Measurements from ENCODE around the gene NTSR2.

Gene NTSR2

DNA sequence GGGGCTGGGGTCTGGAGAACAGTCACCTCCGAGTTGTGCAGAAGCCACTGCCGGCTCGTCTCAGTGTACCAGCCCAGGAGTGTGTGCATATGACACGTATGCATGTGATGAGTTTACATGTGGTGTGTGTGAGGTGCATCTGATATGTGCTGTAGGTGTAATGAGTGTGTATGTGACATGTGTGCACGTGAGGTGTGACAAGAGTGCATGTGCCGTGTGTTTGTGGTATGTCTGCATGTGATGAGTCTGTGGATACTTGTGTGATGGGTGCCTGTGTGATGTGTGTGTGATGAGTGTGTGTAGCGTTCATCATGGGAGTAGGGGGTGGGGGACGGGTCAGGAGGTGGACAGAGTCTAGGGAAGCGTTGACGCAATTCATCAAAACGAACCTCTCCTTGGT, 12.8 kb downstream of the NTSR2 start:
- DNase-seq: no peak

- DNase-seq: no peak
These were observed 13.3 kb downstream of the NTSR2 start for GRCh38 chr2:11656671-11657101.

DNA sequence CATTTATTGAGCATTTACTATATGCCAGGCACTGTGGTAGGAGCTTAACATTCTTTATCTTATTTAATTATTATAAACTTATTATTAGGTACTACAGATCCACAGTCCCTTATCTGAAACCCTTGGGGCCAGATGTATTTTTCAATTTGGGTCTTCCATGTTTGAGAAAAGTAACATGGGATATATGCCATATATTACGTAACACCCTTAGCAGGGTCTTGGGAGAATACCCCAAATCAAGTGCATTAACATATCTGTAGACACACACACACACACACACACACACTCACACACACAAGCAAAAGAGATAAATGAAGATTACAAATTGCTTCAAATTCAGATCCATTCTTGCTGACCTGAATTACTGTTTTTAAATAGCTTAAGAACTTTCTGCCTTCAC, 13.7 kb downstream of the NTSR2 start:
- no peak for DNase-seq

DNA sequence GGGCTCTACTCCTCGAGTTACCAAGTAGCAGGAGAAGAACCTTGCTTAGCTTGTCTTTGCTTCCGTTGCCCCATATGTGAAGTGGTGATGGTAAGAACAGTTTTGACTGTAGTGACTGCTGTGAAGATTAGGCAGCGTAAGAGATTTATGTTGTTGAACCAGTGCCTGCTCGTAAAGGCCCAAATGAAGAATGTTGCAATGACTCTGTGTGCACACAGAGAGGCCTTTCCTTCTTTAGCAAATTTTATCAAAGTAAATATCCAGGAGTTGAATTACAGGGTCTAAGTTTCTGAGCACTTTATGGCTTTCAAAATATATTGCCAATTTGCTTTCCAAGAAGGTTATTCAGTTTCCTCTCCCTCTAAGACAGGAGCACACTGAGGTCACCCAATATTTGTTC, 14.5 kb downstream of the NTSR2 start:
- no peak for DNase-seq

- DNase-seq: no peak
These were observed 17.4 kb downstream of the NTSR2 start for GRCh38 chr2:11652553-11652952.

- no peak for DNase-seq
These were observed 18.0 kb downstream of the NTSR2 start for GRCh38 chr2:11651856-11652548.

DNA sequence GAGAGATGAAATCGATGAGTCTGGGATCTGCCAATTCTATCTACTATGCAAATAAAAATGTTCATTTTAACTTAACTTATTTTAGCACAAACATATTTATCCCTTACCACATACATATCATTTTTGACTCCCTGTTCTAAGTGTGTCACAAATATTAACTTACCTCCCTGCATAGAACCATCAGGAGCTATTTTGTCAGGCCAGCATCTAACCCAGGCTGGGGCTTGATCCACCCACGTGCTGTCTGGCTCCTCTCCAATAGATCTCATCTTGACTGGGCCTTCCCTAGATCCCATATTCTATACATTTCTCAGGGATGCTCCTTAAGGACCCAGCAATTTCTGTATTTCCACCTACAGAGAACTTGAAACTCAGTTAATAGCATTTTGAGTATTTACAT, 20.9 kb downstream of the NTSR2 start:
- DNase-seq: no peak

- no peak for DNase-seq
These were observed 22.0 kb downstream of the NTSR2 start for GRCh38 chr2:11647834-11648600.

- DNase-seq: no peak
These were observed 23.5 kb downstream of the NTSR2 start for GRCh38 chr2:11646530-11646929.

- no peak for DNase-seq
These were observed 25.7 kb downstream of the NTSR2 start for GRCh38 chr2:11644293-11644692.

GRCh38 chr2:11642972-11643371, 27.0 kb downstream of the NTSR2 start:
- DNase-seq: no peak

- DNase-seq: no peak
These were observed 29.9 kb downstream of the NTSR2 start for GRCh38 chr2:11640132-11640531.

- DNase-seq: no peak
These were observed 30.5 kb downstream of the NTSR2 start for GRCh38 chr2:11639503-11639902.

GRCh38 chr2:11637546-11637945, 32.4 kb downstream of the NTSR2 start:
- no peak for DNase-seq

GRCh38 chr2:11636593-11637295, 33.3 kb downstream of the NTSR2 start:
- no peak for DNase-seq

DNA sequence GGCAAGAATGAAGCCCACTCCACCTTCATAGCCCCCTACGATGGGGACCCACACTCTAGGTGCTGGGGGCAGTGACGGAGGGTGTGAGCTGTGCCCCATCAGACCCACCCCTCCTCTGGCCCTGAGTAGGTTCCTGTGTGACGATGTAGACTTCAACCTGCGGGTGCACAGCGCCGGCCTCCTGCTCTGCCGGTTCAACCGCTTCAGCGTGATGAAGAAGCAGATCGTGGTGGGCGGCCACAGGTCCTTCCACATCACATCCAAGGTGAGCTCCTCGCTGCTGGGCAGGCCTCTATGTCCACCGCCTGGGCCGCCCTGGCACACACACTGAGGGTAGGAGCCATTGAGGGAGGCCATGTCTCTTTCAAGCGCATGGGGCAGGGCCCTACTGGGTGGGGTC, 34.9 kb downstream of the NTSR2 start:
- no peak for DNase-seq

DNA sequence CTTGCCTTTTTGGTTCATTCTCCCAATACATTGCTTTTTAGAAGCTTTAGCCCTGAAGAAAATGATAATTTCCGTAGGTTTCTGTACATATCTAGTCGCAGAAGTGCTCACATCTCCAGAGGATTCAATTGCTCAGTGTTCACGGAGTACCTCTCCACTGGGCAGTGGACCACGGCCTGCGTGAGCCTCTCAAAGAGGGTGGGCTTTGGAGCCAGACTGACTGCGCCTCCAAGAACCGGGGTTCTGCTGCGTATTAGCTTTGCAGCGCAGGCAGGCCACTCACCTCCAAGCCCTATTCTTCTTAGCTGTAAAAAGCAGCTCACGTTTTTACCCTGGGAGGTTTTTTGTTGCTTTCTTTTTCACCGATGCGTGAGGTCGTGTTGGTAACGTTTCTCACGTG, 35.4 kb downstream of the NTSR2 start:
- no peak for DNase-seq

GRCh38 chr2:11633923-11634478, 36.0 kb downstream of the NTSR2 start:
- DNase-seq: no peak

- DNase-seq: no peak
These were observed 38.5 kb downstream of the NTSR2 start for GRCh38 chr2:11631462-11631861.

DNA sequence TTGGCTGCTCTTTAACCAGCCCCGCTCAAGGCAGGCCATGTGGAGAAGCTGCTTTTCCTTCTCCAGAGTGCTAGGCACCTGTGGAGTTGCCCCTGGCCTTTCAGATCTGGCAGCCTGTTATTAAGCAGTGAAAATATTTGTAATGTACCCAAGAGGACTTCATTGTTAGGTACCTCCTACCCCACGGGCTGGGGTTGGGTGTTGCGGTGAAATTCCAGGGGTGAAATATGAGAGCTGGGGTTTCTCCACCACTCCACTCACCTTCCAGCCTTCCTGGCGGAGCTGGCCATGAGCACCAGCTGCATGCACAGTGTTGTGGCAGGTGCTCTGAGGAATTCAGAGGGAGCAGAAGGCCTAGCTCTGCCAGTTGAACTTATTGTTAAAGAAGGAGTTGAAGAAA, 39.1 kb downstream of the NTSR2 start:
- DNase-seq: no peak

GRCh38 chr2:11629851-11630250, 40.1 kb downstream of the NTSR2 start:
- no peak for DNase-seq

DNA sequence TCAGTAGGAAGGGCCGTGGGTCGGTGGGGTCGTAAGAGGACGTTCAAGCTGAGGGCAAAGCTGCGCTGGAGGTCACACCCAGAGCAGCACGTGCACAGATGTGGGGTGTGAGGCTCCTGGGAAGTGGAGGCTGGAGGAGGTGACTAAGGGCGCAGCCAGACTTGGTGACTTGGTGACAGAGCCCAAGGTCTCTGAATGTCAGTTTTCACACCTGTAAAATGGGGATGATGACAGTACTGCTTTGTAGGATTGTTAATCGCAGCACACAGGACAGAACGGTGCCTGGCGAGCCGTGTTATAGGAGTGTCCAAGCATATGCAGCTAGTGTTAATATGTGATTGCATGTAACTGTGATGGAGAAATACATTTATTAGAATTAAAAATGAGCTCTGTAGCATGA, 40.8 kb downstream of the NTSR2 start:
- no peak for DNase-seq

DNA sequence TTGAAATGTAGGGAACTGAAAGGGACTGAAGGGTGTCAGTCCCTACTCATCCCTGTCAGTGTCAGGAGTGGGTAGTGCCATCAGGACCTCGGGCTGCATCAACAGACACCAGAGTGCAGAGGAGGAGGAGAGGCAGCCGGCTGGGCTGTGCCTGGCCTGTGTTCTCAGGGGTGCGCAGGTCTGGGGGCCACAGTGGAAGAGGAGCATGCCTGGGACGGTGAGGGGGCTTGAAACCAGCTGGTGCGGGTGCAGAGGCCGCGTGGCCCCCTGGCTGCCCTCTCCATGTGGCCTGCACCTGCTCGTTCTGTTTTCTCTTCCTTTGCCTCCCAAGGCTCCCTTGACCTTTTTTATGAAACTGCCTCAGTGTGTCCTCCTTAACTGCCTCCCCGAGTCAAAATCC, 41.3 kb downstream of the NTSR2 start:
- no peak for DNase-seq

DNA sequence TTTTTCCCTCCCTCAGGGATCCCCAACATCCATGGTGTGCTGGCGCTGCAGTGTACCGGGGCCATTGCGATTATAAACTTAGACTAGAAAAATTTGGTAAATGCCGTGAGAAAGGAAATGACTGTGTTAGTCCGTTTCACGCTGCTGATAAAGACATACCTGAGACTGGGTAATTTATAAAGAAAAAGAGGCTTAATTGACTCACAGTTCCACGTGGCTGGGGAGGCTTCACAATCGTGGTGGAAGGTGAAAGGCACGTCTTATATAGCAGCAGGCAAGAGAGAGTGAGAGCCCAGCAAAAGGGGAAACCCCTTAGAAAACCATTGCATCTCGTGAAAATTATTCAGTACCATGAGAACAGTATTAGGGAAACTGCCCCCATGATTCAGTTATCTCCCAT, 44.3 kb downstream of the NTSR2 start:
- no peak for DNase-seq

Data from activated T-cell treated with anti-CD3 and anti-CD28 coated beads, Interleukin-2, amount 50 U/mL, for 1 hour (primary cell).